C1 segment of cervical spinal cord (tissue), 14 donors: ENCODE measurements around the gene RER1.

Source experiments
- DNase-seq, 14 donors: peaks; one replicate each; lab custom pipeline; 2025; lab: John Stamatoyannopoulos, UW

Gene RER1

DNA sequence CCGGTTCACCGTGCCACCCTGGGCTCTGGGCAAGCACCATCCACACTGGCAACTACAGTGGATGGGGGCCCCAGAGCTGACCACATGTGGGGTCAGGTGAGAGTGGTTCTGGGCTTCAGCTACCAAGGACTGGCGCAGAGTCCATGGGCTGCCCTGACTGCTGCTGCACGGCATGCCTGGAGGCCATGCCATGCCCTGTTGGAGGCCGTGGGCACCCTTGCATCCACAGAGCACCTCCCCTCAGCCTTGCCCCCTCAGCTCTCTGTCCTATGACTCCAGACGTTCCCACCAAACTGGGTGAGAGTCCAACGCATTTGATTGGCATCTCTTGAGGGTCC is 15.7 kb upstream of the RER1 start:
- DNase-seq: no peak

DNA sequence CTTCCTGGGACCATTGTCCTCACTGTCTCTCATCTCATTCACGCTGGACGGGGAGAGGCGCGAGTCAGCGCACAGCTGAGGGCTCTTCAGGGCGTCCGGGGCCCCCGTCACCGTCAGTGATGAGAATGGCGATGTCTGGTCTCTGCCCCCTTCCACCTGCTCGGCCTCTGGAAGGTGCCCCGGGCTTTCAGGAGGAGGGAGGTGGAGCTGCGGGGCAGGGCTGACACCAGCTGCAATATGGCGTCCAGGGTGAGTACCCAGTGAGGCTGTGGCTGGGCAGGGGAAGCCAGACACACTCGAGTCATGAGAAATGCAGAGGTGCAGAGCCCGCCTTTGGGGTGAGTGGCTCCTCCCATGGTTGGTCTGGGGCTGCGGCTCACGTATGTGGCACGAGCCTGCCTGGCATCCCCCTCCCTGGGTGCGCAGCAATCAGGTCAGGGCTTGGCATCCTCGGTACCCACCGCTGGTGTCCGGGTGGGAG is 15.3 kb upstream of the RER1 start:
- no peak for DNase-seq

DNA sequence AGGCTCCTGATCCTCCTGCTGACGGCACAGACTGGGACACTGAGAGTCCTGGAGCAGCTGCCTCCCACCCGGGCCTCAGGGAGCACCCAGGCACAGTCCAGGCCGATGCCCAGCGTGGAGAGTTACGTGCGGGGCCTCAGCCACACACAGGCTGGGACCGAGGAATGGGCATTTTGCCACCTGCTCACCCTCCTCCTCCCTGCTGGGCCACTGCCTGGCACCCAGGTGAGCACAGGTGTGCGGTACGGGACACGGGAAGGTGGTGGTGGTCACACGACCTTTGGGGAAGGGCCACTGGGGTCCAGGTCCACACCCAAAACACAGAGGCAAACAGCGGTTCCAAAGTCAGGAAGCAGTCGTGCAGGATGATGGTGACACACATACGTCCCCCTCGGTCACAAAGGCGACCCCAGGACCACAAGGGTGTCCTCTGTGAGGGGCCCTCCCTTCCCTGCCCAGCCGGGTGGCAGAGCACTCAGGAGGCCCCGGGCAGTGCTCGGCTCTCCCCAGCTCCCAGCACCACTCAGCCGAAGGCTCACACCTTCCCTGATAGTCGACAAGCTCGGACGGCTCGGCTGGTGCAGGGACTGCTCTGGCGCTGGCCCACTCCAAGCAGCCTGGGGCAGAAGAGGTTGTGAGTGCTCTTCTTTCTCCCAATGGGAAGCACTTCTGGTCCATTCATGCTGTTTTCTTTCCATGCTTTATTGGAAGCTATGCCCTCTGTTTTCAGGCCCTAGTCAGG is 14.5 kb upstream of the RER1 start:
- DNase-seq: no peak

DNA sequence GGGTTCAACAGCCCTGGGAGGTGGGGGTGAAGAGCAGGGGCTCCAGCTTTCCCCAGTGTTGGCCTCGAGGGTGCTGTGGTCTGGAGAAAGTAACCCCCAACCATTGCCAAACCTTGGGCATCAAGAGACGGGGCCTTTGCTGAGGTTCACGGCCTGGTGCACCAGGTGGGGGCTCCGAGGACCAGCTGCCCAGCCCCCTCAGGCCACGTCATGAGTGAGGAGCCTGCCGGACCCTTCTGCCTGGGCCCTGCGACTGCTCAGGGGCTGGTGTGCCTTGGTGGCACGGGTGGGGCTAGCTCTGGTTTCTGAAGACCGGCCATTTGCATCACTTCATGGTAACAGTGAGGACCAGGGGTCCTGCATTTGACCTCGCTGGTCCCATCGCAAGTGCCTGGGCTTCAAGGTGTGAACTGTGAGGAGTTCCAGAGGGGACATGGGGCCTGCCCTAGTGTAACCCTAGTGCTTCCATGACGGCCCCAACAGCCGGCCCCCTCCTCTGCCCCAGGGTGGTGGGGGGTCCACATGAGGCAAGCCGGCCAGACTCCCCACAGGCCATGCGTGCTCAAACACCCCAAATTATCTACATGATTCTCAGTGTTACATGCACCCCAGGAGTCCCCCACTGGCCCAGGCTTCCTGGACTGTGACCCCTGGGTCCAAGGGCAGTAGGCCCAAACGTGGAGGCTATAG is 13.7 kb upstream of the RER1 start:
- no peak for DNase-seq

DNA sequence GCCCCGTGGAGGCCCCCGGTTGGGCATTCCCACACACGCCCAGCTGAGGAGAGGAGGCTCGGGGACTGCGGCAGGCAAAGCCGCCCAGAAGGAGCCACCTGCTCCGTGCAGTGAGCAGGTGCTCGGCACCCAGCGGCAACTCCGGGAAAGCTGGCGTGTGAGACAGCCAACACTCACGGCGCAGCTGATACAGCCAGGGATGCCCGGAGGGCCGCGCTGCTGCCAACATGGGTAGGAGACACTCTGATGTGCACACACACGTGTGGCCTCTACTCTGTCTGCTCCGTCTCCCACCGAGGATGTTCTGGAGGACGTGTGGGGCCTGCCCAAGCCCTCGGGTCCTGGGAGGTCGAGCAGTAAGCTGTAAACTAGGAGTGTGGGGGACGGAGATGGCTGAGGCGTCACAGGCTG is 13.2 kb upstream of the RER1 start:
- peak in 1 of 14 donors; percentile 53 for DNase-seq

DNA sequence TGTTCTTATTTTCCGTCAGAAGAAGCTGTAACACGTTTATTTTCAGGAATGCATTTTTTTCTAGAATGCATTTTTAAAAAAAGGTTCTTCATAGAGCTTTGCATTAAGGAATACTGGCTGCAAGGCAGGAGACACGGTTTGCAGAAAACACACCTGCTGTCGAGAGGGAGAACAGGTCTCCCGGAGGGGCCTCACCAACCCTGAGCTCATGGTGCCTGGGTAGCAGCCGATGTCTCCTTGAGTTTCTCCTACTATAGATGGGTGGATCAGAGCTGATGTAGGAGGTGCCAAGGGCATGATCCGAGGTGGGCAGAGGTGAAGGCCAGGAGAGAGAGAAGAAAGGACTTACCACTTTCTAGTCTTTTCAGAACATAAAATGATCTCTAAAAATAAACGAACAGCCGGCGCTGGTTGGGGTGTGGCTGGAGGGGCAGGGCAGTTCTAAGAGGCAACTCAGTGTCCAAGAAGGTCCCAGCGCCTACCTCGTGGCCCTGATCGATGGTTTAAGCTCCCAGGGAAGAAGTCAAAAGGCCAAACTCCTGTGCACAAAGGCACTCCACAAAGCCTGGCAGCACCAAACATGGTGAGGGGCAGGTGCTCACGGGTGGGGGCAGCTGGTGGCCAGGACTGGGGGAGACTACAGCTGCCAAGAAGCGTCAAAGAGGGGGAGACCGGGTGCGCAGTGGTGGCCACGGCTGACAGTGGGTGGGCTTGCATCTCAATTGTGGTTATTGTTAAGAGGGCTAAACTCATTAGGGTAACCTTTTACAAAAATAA is 12.5 kb upstream of the RER1 start:
- DNase-seq: no peak

DNA sequence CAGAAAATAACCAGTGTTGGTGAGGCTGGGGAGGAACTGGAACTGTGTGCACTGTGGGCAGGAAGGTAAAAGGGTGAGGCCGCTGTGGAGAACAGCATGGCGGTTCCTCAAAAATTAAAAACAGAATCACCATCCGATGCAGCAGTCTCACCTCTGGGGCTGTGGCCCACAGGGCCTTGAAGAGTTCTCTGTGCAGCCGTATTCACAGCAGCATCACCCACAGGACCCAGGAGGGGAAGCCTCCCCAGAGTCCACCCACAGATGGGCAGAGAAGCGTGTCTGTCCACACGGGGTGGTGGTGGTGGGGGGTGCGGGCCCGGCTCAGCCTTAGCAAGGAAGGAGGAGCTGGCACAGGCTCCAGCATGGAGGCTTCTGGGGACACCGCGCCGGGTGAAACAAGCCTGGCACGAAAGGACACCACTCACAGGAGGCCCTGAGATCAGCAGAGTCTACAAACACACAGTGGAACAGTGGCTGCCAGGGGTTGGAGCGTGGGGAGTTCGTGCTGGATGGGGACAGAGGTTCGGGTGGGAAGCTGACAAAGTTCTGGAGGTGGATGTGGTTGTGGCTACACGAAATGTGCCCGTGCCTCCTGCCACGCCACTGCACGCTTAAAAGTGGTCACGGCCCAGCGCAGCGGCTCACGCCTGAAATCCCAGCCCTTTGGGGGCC is 11.8 kb upstream of the RER1 start:
- DNase-seq: no peak

DNA sequence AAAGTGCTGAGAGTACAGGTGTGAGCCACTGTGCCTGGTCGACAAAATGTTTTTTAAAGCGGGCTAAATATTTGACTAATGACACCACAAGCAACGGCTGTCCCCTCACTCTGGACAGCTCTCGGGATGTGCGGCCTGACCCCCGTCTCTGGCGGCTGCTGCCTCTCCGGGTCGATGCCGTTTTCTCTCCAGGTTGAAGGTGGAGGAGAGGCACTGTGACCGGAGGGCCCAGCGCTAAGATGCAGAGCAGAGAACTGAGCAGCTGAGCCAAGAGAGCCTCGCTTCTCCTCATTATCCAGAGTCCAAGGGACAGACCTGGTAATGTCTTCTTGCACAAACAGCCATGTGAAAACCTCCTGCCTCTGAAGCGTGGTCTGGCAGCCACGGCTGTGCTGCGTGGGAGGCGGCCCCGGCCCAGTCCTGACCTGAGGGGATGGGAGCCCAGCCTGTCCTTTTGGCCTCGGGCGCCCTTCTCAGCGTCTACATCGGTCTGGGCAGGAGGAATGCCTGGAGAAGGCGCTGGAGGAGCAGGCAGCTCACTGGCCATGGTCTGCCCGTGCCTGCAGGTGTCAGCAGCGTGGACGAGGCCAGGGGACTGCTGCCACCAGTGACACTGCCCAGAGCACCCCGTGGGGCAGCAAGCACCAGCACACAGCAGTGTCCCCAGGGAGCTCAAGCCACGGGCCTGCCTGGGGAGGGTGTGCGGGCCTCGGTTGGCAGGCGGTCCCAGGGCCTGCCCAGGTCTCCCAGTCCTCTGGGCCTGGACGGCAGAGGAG is 10.6 kb upstream of the RER1 start:
- peak in 1 of 14 donors; percentile 60 for DNase-seq

DNA sequence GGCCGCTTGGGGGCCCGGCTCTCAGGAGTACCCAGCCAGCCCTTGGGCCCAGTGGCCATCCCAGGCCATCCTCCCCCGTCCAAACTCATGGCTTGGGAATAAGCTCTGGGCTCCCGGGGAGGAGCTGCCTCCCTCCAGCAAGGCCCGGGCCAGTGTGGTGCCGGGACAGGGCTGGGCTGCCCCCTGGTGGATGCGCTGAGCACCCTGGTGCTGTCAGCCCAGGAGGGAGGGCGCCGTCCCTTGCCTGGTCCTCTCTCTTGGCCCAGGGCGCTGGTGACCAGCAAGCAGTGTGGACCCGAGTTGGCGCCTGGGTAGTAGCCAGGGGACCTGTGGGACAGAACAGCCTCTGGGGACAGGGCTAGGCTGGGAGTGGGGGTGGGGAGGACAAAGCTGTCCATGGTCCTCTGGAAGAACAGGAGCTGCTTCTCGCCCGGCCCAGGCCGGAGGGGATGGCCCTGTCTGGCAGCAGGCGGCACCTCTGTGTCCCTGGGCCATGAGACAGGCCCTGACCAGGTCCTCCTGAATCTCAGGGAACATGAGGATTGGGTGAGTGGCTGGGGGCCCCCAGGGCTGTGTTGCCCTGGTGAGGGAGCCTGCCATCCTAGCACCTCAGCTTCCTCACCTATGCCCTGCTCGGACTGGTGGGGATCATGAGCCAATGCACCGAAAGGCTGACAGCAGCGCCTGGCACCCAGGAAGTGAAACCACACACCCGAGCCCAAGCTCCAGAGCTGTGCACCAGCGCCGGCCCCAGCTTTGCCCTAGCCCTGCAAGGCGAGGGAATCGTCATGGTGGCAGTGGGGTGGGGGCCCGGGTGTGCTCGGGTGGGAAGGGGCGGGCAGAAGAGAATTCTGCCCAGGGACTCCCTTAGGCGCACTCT is 9.7 kb upstream of the RER1 start:
- DNase-seq: peak in 13 of 14 donors; percentile 16 to 78 (median 63)

DNA sequence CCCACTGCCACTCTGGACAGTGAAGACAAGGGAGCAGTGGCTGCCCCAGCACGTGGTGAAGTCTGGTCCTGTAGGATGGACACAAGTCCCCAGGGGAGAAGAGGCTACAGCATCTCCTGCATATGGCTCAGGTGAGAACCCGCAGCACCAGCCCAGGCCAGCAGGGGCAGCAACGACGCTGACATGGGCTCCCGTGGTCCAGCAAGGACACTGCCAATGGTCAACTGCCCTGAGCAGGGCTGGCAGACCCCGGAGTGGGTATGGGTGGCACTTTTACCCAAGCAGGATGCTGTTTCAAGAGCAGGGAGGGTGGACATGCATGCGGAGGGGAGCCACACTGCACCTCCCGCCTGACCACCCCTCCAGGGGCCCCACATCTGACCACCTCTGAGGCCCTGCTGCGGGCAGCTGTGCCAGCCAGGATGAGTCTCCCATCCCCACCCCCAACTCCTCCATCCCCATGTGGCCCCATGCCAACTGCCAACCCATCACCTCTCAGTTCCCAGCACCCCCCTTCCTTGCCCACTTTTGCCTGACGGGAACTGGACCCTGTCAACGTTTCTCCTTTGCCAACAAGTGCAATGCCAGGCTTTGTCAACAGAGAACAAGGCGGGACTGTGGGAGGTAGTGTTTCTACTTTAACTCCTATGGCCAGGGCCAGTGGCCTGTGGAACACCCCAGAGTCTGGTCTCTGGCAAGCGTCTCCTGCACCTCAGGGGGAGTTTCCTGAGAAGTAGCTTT is 8.8 kb upstream of the RER1 start:
- peak in 2 of 14 donors; percentile 48 to 79 for DNase-seq

DNA sequence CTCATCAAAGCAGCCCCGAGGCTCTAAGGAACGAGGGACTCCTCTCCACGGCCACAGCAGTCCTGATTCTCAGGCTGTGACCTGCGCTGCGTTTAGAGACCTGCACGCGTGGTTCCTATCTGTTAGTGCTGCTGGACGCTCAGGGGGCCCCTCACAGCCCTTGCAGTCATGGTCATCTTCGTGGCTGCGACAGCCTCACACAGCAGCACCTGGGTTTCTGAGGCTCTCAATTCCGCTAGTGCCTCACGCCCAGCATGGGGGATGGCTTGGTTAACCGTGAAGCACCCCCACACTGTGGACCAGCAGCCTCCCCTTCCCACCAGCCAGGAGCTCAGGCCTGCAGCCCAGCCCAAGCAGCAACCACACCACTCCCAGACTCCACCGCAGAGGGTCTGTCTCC is 8.1 kb upstream of the RER1 start:
- no peak for DNase-seq

DNA sequence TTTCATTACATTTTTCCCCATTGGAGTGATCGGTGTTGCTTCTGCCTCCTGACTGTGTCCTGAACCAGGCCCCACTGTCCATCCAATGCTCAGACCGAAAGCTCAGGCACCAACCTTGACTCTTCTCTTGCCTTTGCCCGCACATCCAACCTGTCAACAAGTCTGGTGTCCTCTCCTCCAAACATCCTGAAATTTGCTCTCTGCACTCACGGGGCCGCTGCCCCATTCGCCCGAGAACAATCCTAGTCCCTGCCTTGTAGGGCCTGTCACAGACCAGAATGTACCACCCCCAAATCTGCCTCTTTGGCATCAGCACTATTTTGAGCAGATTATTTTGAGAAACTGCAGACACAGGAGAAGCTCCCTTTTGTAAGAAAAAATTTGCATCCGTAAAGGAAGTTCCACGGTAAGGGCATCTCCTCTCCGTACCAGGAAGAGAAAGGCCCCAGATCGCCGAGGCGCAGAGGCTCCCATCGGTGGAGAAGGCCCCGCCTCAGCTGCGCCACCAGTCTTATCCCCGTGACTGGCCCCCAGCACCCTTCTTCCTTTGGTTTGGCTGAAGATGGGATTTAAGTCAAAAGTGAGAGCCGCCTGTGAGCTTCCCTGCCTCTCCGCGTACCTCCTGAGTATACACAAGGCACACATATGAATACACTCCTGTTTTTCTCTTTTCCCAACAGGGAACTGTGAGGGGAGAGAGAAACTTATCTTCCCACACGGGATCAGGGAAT is 7.3 kb upstream of the RER1 start:
- peak in 1 of 14 donors; percentile 74 for DNase-seq

DNA sequence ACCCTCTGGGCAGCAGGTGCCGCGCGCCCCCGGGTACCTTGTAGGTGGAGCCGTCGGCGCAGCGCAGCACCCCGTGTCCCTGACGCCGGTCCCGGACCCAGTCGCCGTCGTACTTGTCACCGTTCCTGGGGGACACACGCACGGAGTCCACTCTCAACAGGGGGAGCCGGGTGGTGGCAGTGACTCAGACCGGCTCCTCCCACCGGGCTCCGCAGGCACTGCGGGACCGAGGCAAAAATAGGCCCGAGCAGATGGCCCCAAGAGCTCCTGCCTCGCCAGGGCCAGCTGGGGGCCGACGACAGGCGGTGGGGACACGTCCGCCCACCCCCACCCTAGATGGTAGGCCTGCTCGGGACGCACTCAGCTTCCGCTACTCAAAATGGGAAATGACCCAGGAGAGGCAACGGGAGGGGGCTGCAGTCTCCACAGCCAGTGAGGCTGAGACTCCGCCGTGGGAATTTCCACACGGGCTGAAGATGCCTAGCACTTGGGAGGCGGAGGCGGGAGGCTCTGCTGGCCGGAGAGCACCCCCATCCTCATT is 6.6 kb upstream of the RER1 start:
- DNase-seq: peak in 1 of 14 donors; percentile 90

DNA sequence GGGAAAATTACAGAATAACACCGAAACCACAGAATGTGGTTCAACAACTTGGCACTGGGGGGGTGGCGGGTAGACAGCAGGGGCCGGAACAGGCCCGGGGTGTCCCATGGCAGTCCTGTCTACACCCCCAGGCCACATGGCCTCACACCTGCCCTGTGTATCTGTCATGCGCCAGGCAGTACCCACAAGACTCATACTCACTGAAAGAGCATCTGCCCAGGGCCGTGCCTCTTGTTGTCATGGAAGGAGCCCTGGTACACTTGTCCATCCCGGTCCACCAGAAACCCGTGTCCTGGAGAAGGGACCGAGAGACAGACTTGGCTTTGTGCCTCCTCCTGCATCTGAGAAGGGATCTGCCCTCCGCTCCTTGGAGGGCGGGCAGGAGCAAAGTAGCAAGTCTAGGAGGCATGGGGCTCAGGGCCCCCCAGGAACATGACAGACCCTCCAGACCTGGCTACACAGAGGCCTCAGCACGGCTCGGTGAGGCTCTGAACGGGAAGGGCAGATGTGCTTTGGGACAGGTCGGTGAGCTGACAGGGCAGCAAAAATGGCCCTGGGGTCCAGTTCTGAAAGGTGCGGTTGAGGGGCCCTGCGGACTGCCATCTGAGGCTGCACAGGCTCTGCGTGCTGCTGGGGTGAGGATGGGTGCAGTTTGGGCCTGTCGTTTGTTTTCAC is 5.9 kb upstream of the RER1 start:
- peak in 1 of 14 donors; percentile 88 for DNase-seq

DNA sequence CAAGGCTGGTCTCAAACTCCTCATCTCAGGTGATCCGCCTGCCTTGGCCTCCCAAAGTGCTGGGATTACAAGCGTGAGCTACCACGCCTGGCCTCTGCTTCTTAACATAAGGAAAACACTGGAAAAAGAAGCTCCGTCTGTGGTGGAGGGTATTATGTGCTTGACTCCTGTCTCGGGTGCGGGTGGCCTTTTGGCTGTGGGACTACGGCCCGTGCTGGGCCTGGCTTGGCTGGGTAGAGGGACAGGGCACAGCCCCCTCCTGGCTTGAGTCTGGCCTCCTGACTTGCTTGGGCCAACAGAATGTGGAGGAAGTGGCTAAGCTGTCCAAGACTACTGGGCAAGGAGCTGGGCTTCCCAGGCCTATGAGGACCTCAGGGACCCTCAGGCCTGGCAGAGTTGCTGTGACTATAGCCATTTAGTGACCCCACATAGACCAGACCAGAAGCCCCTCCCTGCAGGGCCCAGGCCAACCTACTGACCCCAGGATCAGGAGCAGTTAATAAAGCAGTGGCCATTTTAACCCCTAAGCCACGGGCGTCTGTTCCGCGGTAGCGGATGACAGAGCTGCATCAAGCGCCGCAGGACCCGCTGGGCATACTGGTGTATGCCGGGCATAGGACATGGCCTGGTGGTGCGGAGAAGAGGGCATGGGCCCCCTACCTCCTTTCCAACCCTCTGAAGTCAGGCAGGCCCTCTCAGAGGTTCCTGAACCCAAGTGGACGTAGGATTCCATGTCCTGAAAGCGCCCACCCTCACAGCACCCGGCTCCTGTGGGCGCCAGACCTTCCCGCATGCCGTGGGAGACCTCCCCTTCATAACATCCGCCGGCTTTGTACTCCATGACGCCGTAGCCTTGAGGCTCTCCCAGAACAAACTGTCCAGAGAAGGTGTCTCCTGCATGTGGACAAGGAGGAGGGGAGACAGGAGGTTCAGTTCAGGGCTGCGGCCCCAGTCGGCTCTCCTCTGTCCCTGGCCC is 4.7 kb upstream of the RER1 start:
- DNase-seq: no peak
